Measurements from ENCODE around the gene SERPINA10. TPM values are rescaled to one million over a fixed set of nuclear protein-coding genes. Genes with fewer than 3 reads are reported as not detected.

Gene SERPINA10
- total RNA-seq, 2 donors from 2014 or later = not detected

DNA sequence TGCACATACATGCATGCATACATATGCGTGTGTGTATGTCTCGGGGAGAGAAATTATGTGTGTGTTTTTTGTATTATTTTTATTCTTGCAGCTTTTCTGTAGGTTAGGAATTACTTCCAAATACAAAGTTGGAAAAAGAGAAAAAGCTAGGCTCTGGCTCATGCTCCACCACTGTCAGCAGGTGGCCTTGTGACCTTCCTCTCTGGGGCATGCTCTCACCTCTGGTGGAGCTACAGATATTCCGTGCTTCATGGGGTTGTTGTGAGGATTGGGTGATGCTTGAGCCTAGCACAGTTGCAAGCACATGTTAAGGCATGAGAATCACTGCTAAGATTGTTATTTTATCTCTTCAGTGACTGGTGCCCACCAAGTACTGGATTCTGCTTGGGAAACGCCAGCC is 36.8 kb upstream of the SERPINA10 start:
- no peaks in the 10 kb centered on the region for H3K4me1 Mint-ChIP-seq
- 95 to 100% methylated on average over 3 to 4 of the region's 4 CpGs for WGBS, 2 experiments (ENCODE audit: insufficient coverage in 1 of 2, insufficient read length in 1 of 2)
- H3K36me3 ChIP-seq (ENCODE audit: control insufficient read depth, insufficient read depth, low read length) = no peaks in the 10 kb centered on the region
- H3K4me3 Mint-ChIP-seq = no peak overlapping the region
- H3K27ac Mint-ChIP-seq = no peak overlapping the region
- H3K9ac ChIP-seq (ENCODE audit: extremely low read depth, low read length, poor library complexity, severe bottlenecking) = no peak overlapping the region
- no peak overlapping the region for H3K27ac ChIP-seq (ENCODE audit: low read depth, low read length)
- no peaks in the 10 kb centered on the region for H3K9me3 ChIP-seq (ENCODE audit: control insufficient read depth, low read length)
- no peak overlapping the region for H3K4me3 ChIP-seq (ENCODE audit: low read length)
- no peak for DNase-seq
- TF ChIP-seq, protein P1, sequence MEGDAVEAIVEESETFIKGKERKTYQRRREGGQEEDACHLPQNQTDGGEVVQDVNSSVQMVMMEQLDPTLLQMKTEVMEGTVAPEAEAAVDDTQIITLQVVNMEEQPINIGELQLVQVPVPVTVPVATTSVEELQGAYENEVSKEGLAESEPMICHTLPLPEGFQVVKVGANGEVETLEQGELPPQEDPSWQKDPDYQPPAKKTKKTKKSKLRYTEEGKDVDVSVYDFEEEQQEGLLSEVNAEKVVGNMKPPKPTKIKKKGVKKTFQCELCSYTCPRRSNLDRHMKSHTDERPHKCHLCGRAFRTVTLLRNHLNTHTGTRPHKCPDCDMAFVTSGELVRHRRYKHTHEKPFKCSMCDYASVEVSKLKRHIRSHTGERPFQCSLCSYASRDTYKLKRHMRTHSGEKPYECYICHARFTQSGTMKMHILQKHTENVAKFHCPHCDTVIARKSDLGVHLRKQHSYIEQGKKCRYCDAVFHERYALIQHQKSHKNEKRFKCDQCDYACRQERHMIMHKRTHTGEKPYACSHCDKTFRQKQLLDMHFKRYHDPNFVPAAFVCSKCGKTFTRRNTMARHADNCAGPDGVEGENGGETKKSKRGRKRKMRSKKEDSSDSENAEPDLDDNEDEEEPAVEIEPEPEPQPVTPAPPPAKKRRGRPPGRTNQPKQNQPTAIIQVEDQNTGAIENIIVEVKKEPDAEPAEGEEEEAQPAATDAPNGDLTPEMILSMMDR (conservative IDR thresholded peaks at IDR 0.05) = no peak
- H3K4me1 ChIP-seq (ENCODE audit: control insufficient read depth, insufficient read depth, low read length) = no peaks in the 10 kb centered on the region
- H3K9me3 Mint-ChIP-seq = peaks cover 5% of the 10 kb centered on the region
- H3K27me3 ChIP-seq (ENCODE audit: control insufficient read depth, insufficient read depth, low read length, poor library complexity, severe bottlenecking) = no peaks in the 10 kb centered on the region
- no peaks in the 10 kb centered on the region for H3K27me3 Mint-ChIP-seq (ENCODE audit: insufficient read depth)
- no peaks in the 10 kb centered on the region for H3K36me3 Mint-ChIP-seq (ENCODE audit: low read depth)

DNA sequence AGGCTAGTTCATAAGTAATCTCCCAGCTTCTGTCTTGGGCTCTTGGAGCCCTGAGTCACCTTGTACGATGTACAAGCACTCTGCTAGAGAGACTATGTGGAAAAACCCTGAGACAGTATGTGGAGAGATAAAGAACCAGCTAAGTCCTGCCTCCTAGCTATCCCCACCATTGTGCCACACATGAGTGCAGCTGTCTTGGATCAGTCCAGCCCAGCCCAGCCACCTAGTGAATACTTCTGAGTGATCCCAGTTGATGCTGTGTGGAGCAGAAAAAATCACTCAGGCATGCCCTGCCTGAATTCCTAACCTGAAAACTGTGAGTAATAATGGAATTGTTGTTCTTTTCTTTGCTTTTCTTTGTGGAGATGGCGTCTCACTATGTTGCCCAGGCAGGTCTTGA is 35.1 kb upstream of the SERPINA10 start:
- no peaks in the 10 kb centered on the region for H3K36me3 Mint-ChIP-seq (ENCODE audit: low read depth)
- H3K4me3 Mint-ChIP-seq = no peak overlapping the region
- H3K9me3 Mint-ChIP-seq = peaks cover 5% of the 10 kb centered on the region
- Histone ChIP-seq H3K9me3 (ENCODE audit: control insufficient read depth, low read length) (no peaks in the 10 kb centered on the region), H3K4me3 (ENCODE audit: low read length) (no peak overlapping the region), H3K27ac (ENCODE audit: low read depth, low read length) (no peak overlapping the region), H3K36me3 (ENCODE audit: control insufficient read depth, insufficient read depth, low read length) (no peaks in the 10 kb centered on the region), H3K27me3 (ENCODE audit: control insufficient read depth, insufficient read depth, low read length, poor library complexity, severe bottlenecking) (no peaks in the 10 kb centered on the region), H3K9ac (ENCODE audit: extremely low read depth, low read length, poor library complexity, severe bottlenecking) (no peak overlapping the region), H3K4me1 (ENCODE audit: control insufficient read depth, insufficient read depth, low read length) (no peaks in the 10 kb centered on the region)
- 93 to 100% methylated on average over 1 to 2 of the region's 2 CpGs for WGBS, 2 experiments (ENCODE audit: insufficient coverage in 1 of 2, insufficient read length in 1 of 2)
- DNase-seq = peak; percentile 5
- TF ChIP-seq, protein P1 (conservative IDR thresholded peaks at IDR 0.05) = no peak
- peaks cover 10% of the 10 kb centered on the region for H3K4me1 Mint-ChIP-seq
- H3K27ac Mint-ChIP-seq = no peak overlapping the region
- no peaks in the 10 kb centered on the region for H3K27me3 Mint-ChIP-seq (ENCODE audit: insufficient read depth)

DNA sequence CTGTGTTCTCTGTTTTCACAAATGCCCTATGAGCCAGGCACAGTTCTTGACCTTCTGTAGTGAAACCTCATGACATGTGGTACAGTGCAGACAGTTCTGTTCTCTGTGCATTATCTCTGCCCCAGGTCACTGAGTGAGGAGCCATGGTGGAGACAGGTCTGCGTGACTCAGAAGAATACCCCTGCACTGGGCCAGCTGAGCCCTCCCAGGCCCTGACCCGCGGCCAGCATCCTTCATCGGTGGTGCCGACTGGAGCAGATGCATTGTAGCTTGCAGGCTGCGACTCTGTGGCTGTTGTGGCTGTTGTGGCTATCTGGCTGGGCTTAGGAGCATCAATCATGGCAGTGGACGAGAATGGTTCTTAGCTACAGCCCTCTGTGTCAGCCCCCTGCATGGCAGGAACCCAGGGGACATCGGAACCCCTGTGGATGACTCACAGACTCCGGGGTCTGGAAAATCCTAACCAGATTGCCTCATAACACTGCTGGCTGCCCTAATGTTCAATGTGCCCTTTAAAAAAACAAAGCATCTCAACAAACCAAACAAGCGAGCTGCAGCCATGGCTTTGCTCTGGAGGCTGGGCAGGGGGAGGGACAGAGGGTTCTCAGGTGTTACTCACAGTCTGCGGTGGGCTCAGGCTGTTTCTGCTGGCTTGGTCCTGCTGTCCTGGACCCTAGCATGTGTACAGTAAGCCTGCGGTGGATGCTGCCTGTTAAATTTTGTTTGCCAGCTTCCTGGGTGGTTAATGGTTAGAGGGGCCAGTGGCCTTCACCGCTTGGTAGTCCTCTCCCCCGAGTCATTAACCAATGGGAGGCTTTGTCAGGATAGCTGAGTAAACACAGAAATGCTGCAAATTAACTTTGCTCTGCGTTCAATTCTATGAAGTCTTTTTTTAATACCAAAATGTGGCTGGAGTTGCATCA is 29.8 kb upstream of the SERPINA10 start, which contains the start of gene SERPINA6:
Gene SERPINA6, minus strand, starts transcription at position 689 of the 923 bp plus-strand sequence. CDS start 8,688 bp downstream, outside the sequence.
- Histone ChIP-seq H3K27ac (ENCODE audit: low read depth, low read length) (no peak within 1 kb of the TSS), H3K9ac (ENCODE audit: extremely low read depth, low read length, poor library complexity, severe bottlenecking) (no peak within 1 kb of the TSS), H3K4me1 (ENCODE audit: control insufficient read depth, insufficient read depth, low read length) (no peaks in the 10 kb centered on the region), H3K9me3 (ENCODE audit: control insufficient read depth, low read length) (no peaks in the 10 kb centered on the region), H3K4me3 (ENCODE audit: low read length) (no peak within 1 kb of the TSS), H3K36me3 (ENCODE audit: control insufficient read depth, insufficient read depth, low read length) (no peaks in the 10 kb centered on the region), H3K27me3 (ENCODE audit: control insufficient read depth, insufficient read depth, low read length, poor library complexity, severe bottlenecking) (no peaks in the 10 kb centered on the region)
- H3K9me3 Mint-ChIP-seq = peaks cover 5% of the 10 kb centered on the region
- no peak within 1 kb of the TSS for H3K27ac Mint-ChIP-seq
- H3K36me3 Mint-ChIP-seq (ENCODE audit: low read depth) = no peaks in the 10 kb centered on the region
- peaks cover 5% of the 10 kb centered on the region for H3K27me3 Mint-ChIP-seq (ENCODE audit: insufficient read depth)
- H3K4me1 Mint-ChIP-seq = peaks cover 11% of the 10 kb centered on the region
- no peak within 1 kb of the TSS for H3K4me3 Mint-ChIP-seq
- TF ChIP-seq, protein P1 (conservative IDR thresholded peaks at IDR 0.05) = no peak
- 90 to 94% methylated on average over 14 to 15 of the region's 15 CpGs for WGBS, 2 experiments (ENCODE audit: insufficient coverage in 1 of 2, insufficient read length in 1 of 2)
- DNase-seq = peak; percentile 38
